ENCODE data around the gene ITGA2B. TPM values are rescaled to one million over a fixed set of nuclear protein-coding genes. Genes with fewer than 3 reads are reported as not detected.

ITGA2B gene
- total and polyA plus RNA-seq, 4 donors: 0.22 to 23.8 (median 0.31) TPM

GRCh38 chr17:44360826-44361225, 28.6 kb downstream of the ITGA2B start:
- WGBS: 69% methylated on average over 5 of the region's 5 CpGs
- Histone ChIP-seq H3K4me3 (ENCODE audit: low read depth in 1 of 3, low read length in 3 of 3) (no peak overlapping the region), H3K36me3 (ENCODE audit: control insufficient read depth in 4 of 4, insufficient read depth in 3 of 4, low read depth in 1 of 4, low read length in 3 of 4) (no peaks in the 10 kb centered on the region), H3K27ac (ENCODE audit: low read depth in 1 of 2, low read length in 2 of 2) (no peak overlapping the region), H3K9me3 (ENCODE audit: control insufficient read depth in 4 of 4, low read length in 3 of 4) (no peaks in the 10 kb centered on the region), H3K9ac (ENCODE audit: low read depth in 1 of 2, low read length in 2 of 2) (no peak overlapping the region), H3K4me1 (ENCODE audit: control insufficient read depth in 4 of 4, insufficient read depth in 4 of 4, low read length in 3 of 4) (peaks cover 6 to 12% (median 8%) of the 10 kb centered on the region in 4 donors), H3K27me3 (ENCODE audit: control insufficient read depth in 4 of 4, insufficient read depth in 4 of 4, low read length in 3 of 4) (no peaks in the 10 kb centered on the region)
- TF ChIP-seq HNF4A (conservative IDR thresholded peaks at IDR 0.05): no peak
- no peak for TF ChIP-seq NR2F2 (IDR thresholded peaks at IDR 0.05)
- no peak for TF ChIP-seq CTCF (IDR thresholded peaks at IDR 0.05; ENCODE audit: low read depth, low read length, missing input control)
- no peak for TF ChIP-seq EGR1 (IDR thresholded peaks at IDR 0.05; ENCODE audit: low read depth in 2 of 2)
- TF ChIP-seq SP1 (IDR thresholded peaks at IDR 0.05): no peak
- DNase-seq (ENCODE audit: low spot score): no peak

GRCh38 chr17:44360144-44360533, 29.3 kb downstream of the ITGA2B start:
- Histone ChIP-seq H3K27me3 (ENCODE audit: control insufficient read depth in 4 of 4, insufficient read depth in 4 of 4, low read length in 3 of 4) (no peaks in the 10 kb centered on the region), H3K4me1 (ENCODE audit: control insufficient read depth in 4 of 4, insufficient read depth in 4 of 4, low read length in 3 of 4) (peaks cover 6 to 12% (median 8%) of the 10 kb centered on the region in 4 donors), H3K36me3 (ENCODE audit: control insufficient read depth in 4 of 4, insufficient read depth in 3 of 4, low read depth in 1 of 4, low read length in 3 of 4) (no peaks in the 10 kb centered on the region), H3K9me3 (ENCODE audit: control insufficient read depth in 4 of 4, low read length in 3 of 4) (no peaks in the 10 kb centered on the region), H3K9ac (ENCODE audit: low read depth in 1 of 2, low read length in 2 of 2) (no peak overlapping the region), H3K4me3 (ENCODE audit: low read depth in 1 of 3, low read length in 3 of 3) (no peak overlapping the region), H3K27ac (ENCODE audit: low read depth in 1 of 2, low read length in 2 of 2) (no peak overlapping the region)
- 70% methylated on average over 6 of the region's 6 CpGs for WGBS
- TF ChIP-seq NR2F2 (IDR thresholded peaks at IDR 0.05): no peak
- TF ChIP-seq SP1 (IDR thresholded peaks at IDR 0.05): no peak
- TF ChIP-seq RXRA (IDR thresholded peaks at IDR 0.05): no peak
- no peak for TF ChIP-seq HNF4G (IDR thresholded peaks at IDR 0.05)
- TF ChIP-seq ZBTB33 (IDR thresholded peaks at IDR 0.05): no peak
- no peak for TF ChIP-seq TAF1 (conservative IDR thresholded peaks at IDR 0.05)
- no peak for TF ChIP-seq REST (IDR thresholded peaks at IDR 0.05)
- no peak for TF ChIP-seq CTCF (IDR thresholded peaks at IDR 0.05; ENCODE audit: low read depth, low read length, missing input control)
- no peak for TF ChIP-seq JUND (IDR thresholded peaks at IDR 0.05)
- no peak for DNase-seq (ENCODE audit: low spot score)
